Naive thymus-derived CD8-positive, alpha-beta T cell (primary cell): ENCODE data around the gene SLPI. TPM values are rescaled to one million over a fixed set of nuclear protein-coding genes. Genes with fewer than 3 reads are reported as not detected.

ENCODE experiments used
- ATAC-seq, 2 donors: fragments of 150-1000 bp; cut with Tn5 transposase in 1 of 2; sonication (Bioruptor Pico), chemical (Tn5 transposase) in 1 of 2; 1 replicate in 1 of 2; 2 replicates in 1 of 2; pipeline ENCODE4 v1.10.0; 2021; ENCODE audit warnings: mild to moderate bottlenecking in 2 of 2, moderate library complexity in 2 of 2
- POLR2A ChIA-PET: fragments of 350-600 bp; sonication (Branson Sonifier 250); formaldehyde crosslinking; loops from one replicate; lab custom pipeline; 2021; ENCODE audit warnings: antibody characterized with exemption; lab: Charles Lee
- DNase-seq, 10 donors: peaks; one replicate each; pipeline versions ENCODE4 v3.0.0 to v3.0.0-alpha.2; 2020 to 2022
- H3K27ac Mint-ChIP-seq, 10 donors: one replicate each; pipeline ENCODE4 v1.8.0; 2020 to 2022; ENCODE audit warnings: mild to moderate bottlenecking in 10 of 10, mixed read lengths in 10 of 10, moderate library complexity in 4 of 10, inconsistent platforms in 1 of 10
- H3K27me3 Mint-ChIP-seq, 5 donors: one replicate each; pipeline ENCODE4 v1.8.0; 2021 to 2022; ENCODE audit warnings: mixed read lengths in 5 of 5
- H3K36me3 Mint-ChIP-seq, 3 donors: one replicate each; pipeline ENCODE4 v1.8.0; 2020 to 2022; ENCODE audit warnings: mixed read lengths in 3 of 3, mild to moderate bottlenecking in 2 of 3, inconsistent platforms in 1 of 3
- H3K4me1 Mint-ChIP-seq, 4 donors: one replicate each; pipeline ENCODE4 v1.8.0; 2021 to 2022; ENCODE audit warnings: mixed read lengths in 4 of 4
- H3K4me3 Mint-ChIP-seq, 10 donors: one replicate each; pipeline ENCODE4 v1.8.0; 2020 to 2022; ENCODE audit warnings: mild to moderate bottlenecking in 10 of 10, mixed read lengths in 10 of 10, moderate library complexity in 6 of 10, inconsistent platforms in 1 of 10
- H3K9me3 Mint-ChIP-seq, 9 donors: one replicate each; pipeline ENCODE4 v1.8.0; 2020 to 2022; ENCODE audit warnings: mixed read lengths in 9 of 9, mild to moderate bottlenecking in 3 of 9, inconsistent platforms in 1 of 9, moderate library complexity in 1 of 9
- polyA plus RNA-seq, 3 donors: library from polyadenylated mRNA; unstranded; fragments of 300-500 nt; fragmentation: Illumina TruSeq; gene quantifications; one replicate each; pipeline ENCODE4 v1.2.3, GENCODE V29; 2021
- total RNA-seq, 8 experiments: library from RNA in 2 of 8; stranded (reverse) in 2 of 8; gene quantifications; one replicate each; pipeline ENCODE4 v1.2.3 and lab custom pipeline; 2021 to 2026

SLPI gene
- total and polyA plus RNA-seq, 5 experiments from 2014 or later = not detected

- Mint-ChIP-seq H3K9me3 (no peaks in the 10 kb centered on the region), H3K27ac (no peak overlapping the region), H3K36me3 (no peaks in the 10 kb centered on the region), H3K27me3 (peaks cover 3 to 58% (median 23%) of the 10 kb centered on the region in 5 donors), H3K4me1 (no peaks in the 10 kb centered on the region), H3K4me3 (no peak overlapping the region)
- no peak for ATAC-seq
- DNase-seq = no peak
- POLR2A ChIA-PET = no interaction called here
Measured at GRCh38 chr20:45263556-45264266, 9.3 kb upstream of the SLPI start.

GRCh38 chr20:45258664-45259063 lies 4.3 kb upstream of the SLPI start:
- Mint-ChIP-seq H3K27ac (no peak overlapping the region), H3K36me3 (no peaks in the 10 kb centered on the region), H3K4me1 (peaks cover 0 to 4% (median 0%) of the 10 kb centered on the region in 4 donors), H3K27me3 (peaks cover 4 to 56% (median 24%) of the 10 kb centered on the region in 5 donors), H3K4me3 (no peak overlapping the region), H3K9me3 (no peaks in the 10 kb centered on the region)
- ATAC-seq (no peak), DNase-seq (no peak)
- POLR2A ChIA-PET = no interaction called here

- Mint-ChIP-seq H3K27ac (no peak overlapping the region), H3K27me3 (peaks cover 4 to 58% (median 26%) of the 10 kb centered on the region in 5 donors), H3K36me3 (no peaks in the 10 kb centered on the region), H3K9me3 (no peaks in the 10 kb centered on the region), H3K4me3 (no peak overlapping the region), H3K4me1 (peaks cover 0 to 4% (median 0%) of the 10 kb centered on the region in 4 donors)
- no peak for DNase-seq
- ATAC-seq = no peak
- POLR2A ChIA-PET = no interaction called here
Measured at GRCh38 chr20:45258259-45258658, 3.9 kb upstream of the SLPI start.

GRCh38 chr20:45257711-45258110 lies 3.3 kb upstream of the SLPI start:
- peaks cover 4 to 56% (median 27%) of the 10 kb centered on the region in 5 donors for H3K27me3 Mint-ChIP-seq
- H3K9me3 Mint-ChIP-seq = no peaks in the 10 kb centered on the region
- H3K27ac Mint-ChIP-seq = no peak overlapping the region
- no peak for DNase-seq
- POLR2A ChIA-PET = no interaction called here
- no peak overlapping the region for H3K4me3 Mint-ChIP-seq
- H3K4me1 Mint-ChIP-seq = peaks cover 0 to 4% (median 0%) of the 10 kb centered on the region in 4 donors
- H3K36me3 Mint-ChIP-seq = no peaks in the 10 kb centered on the region
- ATAC-seq = no peak

GRCh38 chr20:45257161-45257560 lies 2.8 kb upstream of the SLPI start:
- H3K27ac Mint-ChIP-seq = no peak overlapping the region
- POLR2A ChIA-PET = interaction anchor here (0.7 kb wide), 1 partner anchor 13 kb away, joined by 3 read pairs; no protein-coding TSS in a partner anchor
- H3K36me3 Mint-ChIP-seq = no peaks in the 10 kb centered on the region
- ATAC-seq (no peak), DNase-seq (no peak)
- no peak overlapping the region for H3K4me3 Mint-ChIP-seq
- peaks cover 0 to 4% (median 0%) of the 10 kb centered on the region in 4 donors for H3K4me1 Mint-ChIP-seq
- peaks cover 6 to 54% (median 29%) of the 10 kb centered on the region in 5 donors for H3K27me3 Mint-ChIP-seq
- no peaks in the 10 kb centered on the region for H3K9me3 Mint-ChIP-seq

GRCh38 chr20:45253261-45253660 lies 1.1 kb downstream of the SLPI start:
- no peak overlapping the region for H3K27ac Mint-ChIP-seq
- DNase-seq (no peak), ATAC-seq (no peak)
- H3K36me3 Mint-ChIP-seq = no peaks in the 10 kb centered on the region
- POLR2A ChIA-PET = no interaction called here
- H3K27me3 Mint-ChIP-seq = peaks cover 15 to 44% (median 37%) of the 10 kb centered on the region in 5 donors
- H3K4me1 Mint-ChIP-seq = peaks cover 0 to 4% (median 0%) of the 10 kb centered on the region in 4 donors
- H3K9me3 Mint-ChIP-seq = no peaks in the 10 kb centered on the region
- H3K4me3 Mint-ChIP-seq = no peak overlapping the region

- DNase-seq = no peak
- no peak for ATAC-seq
- Mint-ChIP-seq H3K27me3 (peaks cover 18 to 54% (median 46%) of the 10 kb centered on the region in 5 donors), H3K9me3 (no peaks in the 10 kb centered on the region), H3K4me3 (no peak overlapping the region), H3K4me1 (no peaks in the 10 kb centered on the region), H3K36me3 (no peaks in the 10 kb centered on the region), H3K27ac (peak overlapping the region in 1 of 10 donors; percentile 32)
- POLR2A ChIA-PET = no interaction called here
Measured at GRCh38 chr20:45251884-45252560, 2.3 kb downstream of the SLPI start.

- Mint-ChIP-seq H3K4me1 (no peaks in the 10 kb centered on the region), H3K9me3 (no peaks in the 10 kb centered on the region), H3K27me3 (peaks cover 24 to 65% (median 56%) of the 10 kb centered on the region in 5 donors), H3K4me3 (no peak overlapping the region), H3K36me3 (no peaks in the 10 kb centered on the region), H3K27ac (no peak overlapping the region)
- POLR2A ChIA-PET = no interaction called here
- DNase-seq (no peak), ATAC-seq (no peak)
Measured at GRCh38 chr20:45248609-45249008, 5.8 kb downstream of the SLPI start.

GRCh38 chr20:45247865-45248264 lies 6.5 kb downstream of the SLPI start:
- ATAC-seq = no peak
- no peak overlapping the region for H3K4me3 Mint-ChIP-seq
- no peak for DNase-seq
- POLR2A ChIA-PET = no interaction called here
- H3K4me1 Mint-ChIP-seq = no peaks in the 10 kb centered on the region
- H3K9me3 Mint-ChIP-seq = no peaks in the 10 kb centered on the region
- peaks cover 25 to 69% (median 49%) of the 10 kb centered on the region in 5 donors for H3K27me3 Mint-ChIP-seq
- no peaks in the 10 kb centered on the region for H3K36me3 Mint-ChIP-seq
- H3K27ac Mint-ChIP-seq = no peak overlapping the region

GRCh38 chr20:45246109-45246508 lies 8.3 kb downstream of the SLPI start:
- Mint-ChIP-seq H3K36me3 (no peaks in the 10 kb centered on the region), H3K27ac (no peak overlapping the region), H3K4me1 (no peaks in the 10 kb centered on the region), H3K4me3 (no peak overlapping the region), H3K9me3 (no peaks in the 10 kb centered on the region), H3K27me3 (peaks cover 18 to 58% (median 38%) of the 10 kb centered on the region in 5 donors)
- no peak for DNase-seq
- POLR2A ChIA-PET = no interaction called here
- ATAC-seq = no peak

GRCh38 chr20:45238139-45238538 lies 16.2 kb downstream of the SLPI start:
- no peak overlapping the region for H3K27ac Mint-ChIP-seq
- POLR2A ChIA-PET = no interaction called here
- ATAC-seq = no peak

GRCh38 chr20:45235995-45236394 lies 18.4 kb downstream of the SLPI start:
- Mint-ChIP-seq H3K27me3 (peaks cover 27 to 81% (median 48%) of the 10 kb centered on the region in 5 donors), H3K27ac (no peak overlapping the region), H3K36me3 (peaks cover 0 to 12% (median 4%) of the 10 kb centered on the region in 3 donors), H3K4me3 (no peak overlapping the region), H3K4me1 (no peaks in the 10 kb centered on the region), H3K9me3 (peaks cover 2 to 21% (median 10%) of the 10 kb centered on the region in 9 donors)
- POLR2A ChIA-PET = no interaction called here
- DNase-seq = no peak
- no peak for ATAC-seq

More at GRCh38 chr20:45238139-45238538, 16.2 kb downstream of the SLPI start:
- Mint-ChIP-seq H3K4me3 (no peak overlapping the region), H3K4me1 (no peaks in the 10 kb centered on the region), H3K27me3 (peaks cover 23 to 60% (median 41%) of the 10 kb centered on the region in 5 donors), H3K9me3 (peaks cover 2 to 21% (median 10%) of the 10 kb centered on the region in 9 donors), H3K36me3 (peaks cover 0 to 12% (median 4%) of the 10 kb centered on the region in 3 donors)
- DNase-seq = no peak

GRCh38 chr20:45230631-45231030 lies 23.7 kb downstream of the SLPI start:
- POLR2A ChIA-PET = no interaction called here
- no peak overlapping the region for H3K27ac Mint-ChIP-seq
- H3K9me3 Mint-ChIP-seq = peaks cover 2 to 19% (median 9%) of the 10 kb centered on the region in 9 donors
- no peak overlapping the region for H3K4me3 Mint-ChIP-seq
- no peaks in the 10 kb centered on the region for H3K4me1 Mint-ChIP-seq
- peaks cover 18 to 78% (median 31%) of the 10 kb centered on the region in 5 donors for H3K27me3 Mint-ChIP-seq
- H3K36me3 Mint-ChIP-seq = peaks cover 0 to 12% (median 0%) of the 10 kb centered on the region in 3 donors
- DNase-seq (no peak), ATAC-seq (no peak)
